ENCODE measurements around the gene ZCCHC18.
"Not testable (repeated sequence)": the region's sequence is repeated elsewhere in the genome, so short reads cannot be mapped to it uniquely, and the experiment has no call there.

The ZCCHC18 gene

GRCh38 chrX:104112326-104112951 lies at the start of gene ZCCHC18:
ZCCHC18 (plus strand) TSS chrX:104112523; CDS start chrX:104114112, 1,589 bp downstream.
- peak; percentile 7 for DNase-seq

DNA sequence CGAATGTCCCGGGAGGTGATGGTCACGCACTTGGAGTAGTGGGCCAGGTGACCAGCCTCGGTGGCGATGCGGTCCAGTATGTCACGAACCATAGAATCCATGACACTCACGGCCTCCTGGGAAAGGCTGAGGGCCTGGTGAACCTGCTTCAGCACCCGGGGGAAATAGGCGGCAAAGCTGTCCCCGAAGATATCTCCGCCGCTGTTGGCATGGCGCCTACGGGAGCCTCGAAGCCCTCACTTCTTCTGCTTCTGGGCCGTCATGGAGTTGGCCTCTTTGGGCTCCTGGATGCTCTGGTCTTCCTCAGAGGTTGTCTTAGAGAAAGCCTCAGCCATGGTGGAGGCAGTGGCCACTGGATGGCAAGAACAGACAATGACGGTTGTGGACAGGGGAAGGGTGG lies 49.7 kb upstream of the ZCCHC18 start:
- DNase-seq: not testable (repeated sequence)

DNA sequence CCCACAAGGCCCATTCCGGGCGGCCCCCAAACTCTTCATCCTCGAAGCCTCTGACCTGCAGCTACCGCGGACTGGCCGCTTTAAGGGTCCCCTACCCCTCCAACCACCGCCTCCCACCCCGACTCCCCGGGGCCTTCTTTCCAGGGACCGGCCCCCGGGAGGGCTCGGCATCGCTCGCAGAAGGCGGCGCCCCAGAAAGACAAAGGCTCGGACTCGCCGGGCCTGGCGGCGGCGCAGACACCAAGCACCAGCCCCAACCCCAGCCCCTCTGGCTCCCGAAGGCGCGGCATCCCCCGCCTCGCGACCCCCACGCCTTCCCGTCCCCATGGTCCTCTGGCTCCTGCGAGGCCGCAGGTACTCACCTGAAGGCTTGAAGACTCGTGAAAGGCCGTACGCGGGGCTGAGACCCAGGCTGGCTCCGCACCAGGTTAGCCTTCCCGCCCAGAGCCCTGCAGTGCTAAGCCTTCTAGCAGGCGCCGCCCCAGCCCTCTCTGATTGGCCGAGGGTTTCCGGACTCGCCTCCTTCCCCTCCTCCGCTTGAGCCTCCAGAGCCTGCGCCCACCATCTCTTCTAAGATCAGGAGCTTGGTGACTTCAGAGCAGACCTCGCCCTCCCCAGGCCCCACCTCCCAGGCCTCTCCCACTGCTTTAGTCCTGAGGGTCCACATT lies 36.4 kb upstream of the ZCCHC18 start, which contains the start of gene TMSB15C:
TSS of gene TMSB15C (minus strand) at position 459 of the 668 bp plus-strand sequence.
- not testable (repeated sequence) for DNase-seq

DNA sequence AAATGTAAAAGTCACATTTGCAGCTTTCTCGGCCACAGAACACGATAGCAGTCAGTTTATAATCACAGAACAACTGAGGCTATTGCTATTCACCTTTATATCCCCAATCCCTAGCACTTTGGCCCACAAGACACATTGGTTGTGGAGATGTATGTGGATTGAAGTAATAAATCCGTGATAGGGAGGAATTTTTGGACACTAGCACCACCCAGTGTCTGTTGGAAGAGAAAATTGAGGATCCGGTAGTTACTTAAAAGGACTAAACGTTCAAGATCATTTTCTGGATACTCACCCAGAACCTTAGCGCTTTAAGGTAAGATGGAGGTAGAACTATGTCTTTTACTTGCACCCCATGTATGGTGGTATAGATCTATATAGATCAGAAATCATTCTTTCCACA lies 34.5 kb upstream of the ZCCHC18 start:
- DNase-seq: not testable (repeated sequence)

- no peak for DNase-seq
Measured at GRCh38 chrX:104084063-104084462, 28.3 kb upstream of the ZCCHC18 start.

DNA sequence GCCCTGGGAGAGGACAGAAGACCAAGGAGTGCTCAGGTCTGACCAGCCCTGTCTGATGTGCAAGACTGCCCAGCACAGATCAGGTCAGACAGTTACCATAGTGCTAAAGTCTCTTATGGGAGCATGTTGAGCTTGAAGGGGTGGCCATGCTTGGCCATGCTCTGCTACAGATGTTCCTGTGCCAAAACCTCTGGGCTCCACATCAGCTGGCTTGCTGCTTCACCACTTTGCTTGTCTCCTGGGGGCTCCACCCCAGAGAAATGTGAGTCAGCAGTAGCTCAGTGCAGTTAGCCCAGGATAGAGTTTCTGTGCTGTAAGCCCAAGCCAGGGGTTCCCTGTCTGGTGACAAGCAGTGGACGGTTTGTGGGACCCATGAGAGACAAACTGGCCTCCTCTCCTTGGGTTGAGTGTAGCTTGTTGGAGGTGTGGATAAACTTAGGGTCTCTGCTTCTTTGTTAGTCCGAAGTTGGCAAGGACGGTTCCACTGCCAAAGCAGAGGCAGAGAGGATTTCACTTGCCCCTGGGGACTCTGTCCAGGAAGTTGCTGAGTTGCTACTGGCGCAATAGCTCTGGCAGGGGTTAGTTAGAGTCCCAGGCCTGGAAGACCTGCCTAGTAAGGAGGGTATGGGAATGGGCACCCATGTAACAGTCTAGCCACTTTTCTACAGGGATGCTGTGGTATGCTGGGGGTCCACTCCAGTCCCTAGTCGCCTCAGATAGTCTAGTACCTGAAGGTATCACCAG lies 27.6 kb upstream of the ZCCHC18 start:
- no peak for DNase-seq

DNA sequence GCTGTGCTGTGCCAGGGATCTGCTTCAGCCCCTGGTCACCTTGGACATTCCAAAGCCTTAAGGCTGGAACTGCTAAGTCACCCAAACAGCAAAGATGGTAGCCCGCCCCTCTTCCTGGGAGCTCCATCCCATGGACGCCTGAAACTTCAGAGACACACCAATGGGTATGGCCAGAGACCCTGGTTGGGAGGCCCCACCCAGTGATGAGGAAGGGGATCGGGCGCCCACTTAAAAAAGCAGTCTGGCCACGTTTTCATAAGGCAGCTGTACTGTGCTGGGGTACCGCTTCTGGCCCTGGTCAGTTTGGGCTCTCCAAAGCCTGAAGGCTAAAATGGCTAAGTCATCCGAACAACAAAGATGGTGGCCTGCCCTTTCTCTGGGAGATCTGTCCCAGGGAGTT lies 26.8 kb upstream of the ZCCHC18 start:
- no peak for DNase-seq

DNA sequence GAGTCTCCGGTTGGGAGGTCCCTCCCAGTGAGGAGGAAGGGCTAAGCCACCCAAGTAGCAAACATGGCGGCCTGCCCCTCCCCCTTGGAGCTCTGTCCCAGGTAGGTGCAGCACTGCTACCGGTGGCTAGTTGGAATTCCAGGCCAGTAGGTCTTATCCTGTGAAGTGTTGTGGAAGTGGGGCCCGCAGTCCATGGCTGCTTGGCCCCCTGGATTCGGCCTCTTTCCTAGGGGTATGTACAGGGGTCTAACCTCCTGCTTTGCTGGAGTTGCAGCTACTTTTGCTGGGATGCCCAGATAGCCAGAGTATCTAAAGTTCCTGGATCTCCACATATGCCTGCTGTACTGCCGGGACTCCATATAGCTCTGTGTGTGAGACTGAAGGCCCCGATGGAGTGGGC lies 26.4 kb upstream of the ZCCHC18 start:
- no peak for DNase-seq

- DNase-seq: peak; percentile 76
Measured at GRCh38 chrX:104098151-104098808, 14.0 kb upstream of the ZCCHC18 start.

- DNase-seq: no peak
Measured at GRCh38 chrX:104098919-104099318, 13.4 kb upstream of the ZCCHC18 start.

DNA sequence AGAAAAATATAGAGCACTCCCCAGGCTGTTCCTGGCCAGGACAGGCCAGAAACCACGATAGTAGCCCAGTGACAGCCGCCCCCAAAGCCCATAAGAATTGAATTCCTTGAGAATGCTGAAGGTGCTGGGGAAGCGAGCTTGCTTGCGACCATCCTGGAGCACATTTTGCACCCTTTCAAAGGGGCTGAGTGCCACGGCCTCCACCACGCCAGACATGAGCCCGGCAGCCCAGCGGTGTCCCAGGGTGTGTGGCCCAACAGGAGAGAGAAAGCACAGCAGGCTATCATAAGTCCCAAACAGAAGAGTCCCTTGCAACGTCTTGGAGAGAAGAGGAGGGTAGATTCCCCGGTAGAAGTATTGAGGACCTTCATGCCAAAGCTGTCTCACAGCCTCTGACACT lies 7.6 kb upstream of the ZCCHC18 start:
- no peak for DNase-seq

DNA sequence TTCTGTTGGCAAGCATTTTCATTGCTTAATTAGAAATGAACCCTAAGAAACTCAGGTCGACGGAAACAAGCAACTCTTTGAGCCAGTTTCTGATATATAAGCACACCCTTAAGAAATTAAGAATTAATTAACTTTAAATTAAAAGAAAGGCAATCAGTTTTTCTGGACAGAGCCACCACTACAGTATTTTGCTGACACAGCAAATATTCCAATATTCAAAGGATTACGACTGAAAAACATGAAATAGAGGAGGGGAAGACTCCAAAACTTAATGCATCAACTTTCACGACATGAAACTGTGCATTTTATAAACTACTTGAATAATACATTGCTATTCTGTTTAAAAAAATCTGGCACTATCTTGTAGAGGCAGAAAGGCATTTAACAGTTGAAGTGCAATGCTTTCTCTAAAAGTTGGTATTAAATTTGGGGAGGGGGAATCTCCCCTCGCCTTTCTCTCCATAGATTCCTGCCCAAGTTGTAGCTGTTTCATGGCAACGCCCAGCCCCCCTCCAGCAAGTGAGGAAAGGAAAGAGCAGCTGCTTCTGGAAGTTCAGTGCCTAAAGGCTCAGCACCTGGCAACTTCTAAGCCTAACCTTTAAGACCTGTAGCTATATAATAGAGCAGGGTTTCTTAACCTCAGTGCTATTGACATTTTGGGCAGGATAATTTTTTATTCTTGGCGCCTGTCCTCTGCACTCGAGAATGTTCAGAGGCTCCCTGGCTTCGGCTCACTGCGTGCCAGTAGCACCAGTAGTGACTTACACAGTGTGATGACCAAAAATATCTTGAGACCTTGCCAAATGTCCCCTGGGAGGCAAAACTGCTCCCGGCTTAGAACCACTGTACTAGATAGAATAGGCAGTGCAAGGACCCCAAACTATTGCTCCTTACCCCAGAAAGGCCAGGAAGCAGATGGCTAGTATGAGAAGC lies 6.7 kb upstream of the ZCCHC18 start:
- DNase-seq: no peak

DNA sequence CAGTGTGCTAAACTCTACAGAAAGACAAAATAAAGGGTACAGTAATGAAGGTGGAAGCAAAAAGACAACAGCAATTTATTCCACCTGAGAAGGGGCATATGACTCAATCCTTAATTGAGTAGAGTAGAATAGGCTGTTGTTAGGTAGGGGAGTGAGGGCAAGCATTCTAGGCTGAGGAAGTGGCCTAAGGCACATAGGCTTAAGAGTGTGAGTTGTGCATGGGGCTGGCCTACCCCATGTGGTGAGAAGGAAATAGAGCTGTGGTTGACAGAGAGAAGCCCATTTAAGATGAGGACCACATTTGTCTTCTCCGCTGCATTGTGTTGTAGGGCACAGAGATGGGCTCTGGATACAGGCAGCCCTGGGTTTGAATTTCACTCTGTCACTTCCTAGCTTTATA lies 3.4 kb upstream of the ZCCHC18 start:
- DNase-seq: no peak

DNA sequence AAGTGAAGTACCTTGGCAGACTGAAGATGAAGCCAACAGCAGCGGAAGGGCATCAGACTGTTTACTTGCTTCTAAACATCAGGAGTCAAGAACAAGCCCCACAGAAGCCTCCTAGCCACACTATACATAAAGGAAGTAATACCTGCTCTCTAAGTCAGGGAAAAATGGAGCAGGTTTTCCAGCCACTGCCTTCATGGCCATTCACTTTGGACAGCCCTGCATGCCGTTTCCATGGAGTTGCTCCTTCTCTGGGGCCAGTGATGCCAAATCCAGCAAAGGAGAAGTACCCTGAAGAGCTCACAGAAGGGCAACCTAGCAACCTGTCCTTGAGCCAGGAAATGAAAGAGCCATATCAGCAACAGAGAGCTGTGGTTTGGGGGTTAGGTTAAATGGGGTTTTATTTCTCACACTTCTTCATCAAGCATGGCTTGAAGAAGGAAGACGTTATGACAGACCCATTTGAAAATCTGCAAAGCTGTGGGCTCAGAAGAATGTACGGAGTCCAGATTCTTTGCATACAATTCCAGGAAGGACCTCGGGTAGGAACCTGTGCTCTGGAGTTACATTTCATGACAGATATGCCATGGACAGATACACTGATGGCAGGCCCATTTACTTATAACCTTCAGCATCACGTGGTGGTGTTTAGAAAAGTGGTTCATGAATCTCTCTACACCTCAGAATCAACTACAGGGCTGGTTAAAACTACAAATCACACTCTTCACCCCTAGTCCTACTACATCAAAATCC lies 1.7 kb upstream of the ZCCHC18 start:
- not testable (repeated sequence) for DNase-seq

GRCh38 chrX:104113222-104113965 lies 1.1 kb downstream of the ZCCHC18 start:
- peak; percentile 49 for DNase-seq

- no peak for DNase-seq
Measured at GRCh38 chrX:104117759-104118158, 5.4 kb downstream of the ZCCHC18 start.

DNA sequence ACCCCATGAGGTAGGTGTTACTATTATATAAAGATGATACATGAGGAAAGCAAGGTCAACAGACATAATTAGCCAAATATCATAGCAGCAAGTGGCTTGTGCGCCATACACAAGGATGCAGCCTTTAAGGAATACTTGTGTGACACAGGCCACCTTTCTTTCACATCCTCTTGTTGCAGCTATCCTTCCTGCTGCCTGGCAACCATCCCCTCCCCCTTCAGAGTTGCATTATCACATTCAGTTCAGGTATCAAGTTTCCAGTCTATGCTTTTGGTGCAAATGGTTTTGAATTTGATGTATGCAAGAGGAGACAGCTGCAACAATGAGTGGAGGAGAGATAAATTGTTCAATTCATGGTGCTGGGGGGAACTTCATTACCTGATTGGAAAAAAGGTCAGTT lies 6.4 kb downstream of the ZCCHC18 start:
- DNase-seq: no peak

- DNase-seq: no peak
Measured at GRCh38 chrX:104122829-104123228, 10.5 kb downstream of the ZCCHC18 start.

DNA sequence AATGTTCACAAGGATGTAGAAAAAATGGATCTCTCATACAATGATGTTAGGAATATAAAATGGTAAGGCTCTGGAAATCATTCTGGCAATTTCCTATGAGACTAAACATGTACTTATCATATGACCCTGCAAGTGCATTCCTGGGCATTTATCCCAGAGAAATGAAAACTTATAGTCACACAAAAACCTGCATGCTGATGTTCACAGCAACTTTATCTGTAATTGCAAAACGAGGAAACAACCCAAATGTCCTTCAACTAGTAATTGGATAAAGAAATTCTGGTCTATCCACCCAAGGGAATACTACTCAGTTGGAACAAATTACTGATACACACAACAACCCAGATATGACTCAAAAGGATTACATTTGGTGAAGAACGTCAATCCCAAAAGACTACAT lies 14.5 kb downstream of the ZCCHC18 start:
- no peak for DNase-seq

DNA sequence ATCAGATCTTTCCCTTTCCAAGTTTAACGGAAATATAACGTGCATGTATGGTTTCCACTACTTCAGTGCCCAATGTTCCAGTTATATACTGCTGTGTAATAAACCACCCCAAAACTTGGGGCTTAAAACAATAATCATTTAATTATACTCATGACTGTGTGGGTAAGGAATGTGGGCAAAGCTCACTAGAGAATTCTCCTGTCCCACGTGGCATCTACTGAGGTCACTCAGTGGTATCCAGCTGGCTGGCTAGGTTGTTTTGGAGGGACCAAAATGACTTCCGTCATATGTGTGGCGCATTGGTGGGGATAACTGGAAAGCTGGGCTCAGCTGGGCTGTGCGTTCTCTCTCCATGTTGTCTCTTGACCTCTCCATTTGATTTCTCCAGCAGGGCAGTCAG lies 18.5 kb downstream of the ZCCHC18 start:
- DNase-seq: no peak
